GM21529 (cell line): ENCODE measurements around the gene TENM4.

Experiments used
- ATAC-seq: cut with Tn5 transposase; IDR thresholded peaks from one replicate; pipeline ENCODE4 v1.9.1; 2021; ENCODE audit not compliant: unreplicated experiment

Gene TENM4

GRCh38 chr11:79147731-79148130 is 293.1 kb downstream of the TENM4 start:
- no peak for ATAC-seq

DNA sequence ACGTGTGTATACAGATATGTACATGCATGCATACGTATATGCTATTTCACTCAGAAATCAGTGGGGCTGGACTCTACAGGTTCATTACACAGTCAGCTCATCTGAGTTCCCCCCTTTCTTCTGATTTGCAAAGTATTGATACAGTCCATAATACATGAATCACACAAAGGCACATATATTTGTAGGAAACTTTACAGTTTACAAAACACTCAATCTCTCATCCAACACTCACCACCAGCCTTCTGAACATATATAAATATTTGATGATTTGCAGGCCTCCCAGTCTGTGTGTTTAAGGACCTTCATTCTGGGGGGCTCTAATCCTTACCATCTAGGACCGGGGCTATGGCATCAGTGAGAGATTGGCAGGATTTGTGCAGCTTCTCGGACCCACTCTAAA is 293.8 kb downstream of the TENM4 start:
- ATAC-seq: no peak

GRCh38 chr11:79139900-79140299 is 300.9 kb downstream of the TENM4 start:
- ATAC-seq: no peak

DNA sequence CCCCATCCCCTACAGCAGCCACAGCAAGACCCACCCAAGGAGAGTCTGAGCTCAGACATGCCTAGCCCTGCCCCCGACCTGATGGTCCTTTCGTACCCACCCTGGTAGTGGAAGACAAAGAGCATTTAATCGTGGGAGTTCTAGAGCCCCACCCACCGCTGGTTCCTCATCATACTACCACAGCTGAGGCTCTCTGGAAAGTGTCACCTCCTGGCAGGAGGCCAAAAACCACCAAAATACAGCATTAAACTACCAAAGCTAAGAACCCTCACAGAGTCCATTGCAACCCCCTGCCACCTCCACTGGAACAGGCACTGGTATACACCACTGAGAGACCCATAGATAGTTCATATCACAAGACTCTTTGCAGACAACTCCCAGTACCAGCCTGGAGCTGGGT is 311.1 kb downstream of the TENM4 start:
- ATAC-seq: no peak

DNA sequence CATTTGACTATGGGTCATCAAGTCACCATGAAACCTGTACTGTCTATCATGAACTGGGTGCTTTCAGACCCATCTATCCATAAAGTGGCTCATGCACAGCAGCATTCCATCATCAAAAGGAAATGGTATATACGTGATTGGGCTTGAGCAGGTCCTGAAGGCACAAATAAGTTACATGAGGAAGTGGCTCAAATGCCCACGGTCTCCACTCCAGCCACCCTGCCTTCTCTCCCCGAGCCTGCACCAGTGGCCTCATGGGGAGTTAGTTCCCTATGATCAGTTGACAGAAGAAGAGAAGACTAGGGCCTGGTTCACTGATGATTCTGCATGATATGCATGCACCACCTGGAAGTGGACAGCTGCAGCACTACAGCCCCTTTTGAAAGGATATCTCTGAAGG is 312.5 kb downstream of the TENM4 start:
- ATAC-seq: no peak

DNA sequence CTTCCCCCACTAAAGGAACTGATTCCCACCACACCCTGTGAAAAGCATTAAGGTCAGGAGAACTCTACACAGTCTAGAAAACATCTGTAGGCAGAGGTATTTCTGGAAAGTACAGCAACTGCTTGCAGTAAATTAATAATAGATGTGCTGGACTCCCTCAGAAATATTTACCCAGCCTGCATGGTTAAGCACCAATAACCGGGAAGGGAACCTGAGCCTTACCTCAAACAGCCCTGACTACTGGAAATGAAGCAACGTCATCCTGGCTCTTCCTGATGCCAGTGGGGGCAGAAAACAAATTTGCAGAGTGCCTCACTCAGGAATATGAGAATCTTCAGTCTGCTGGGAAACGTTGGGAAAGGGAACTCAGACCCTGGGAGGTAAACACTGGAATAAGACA is 318.1 kb downstream of the TENM4 start:
- no peak for ATAC-seq

DNA sequence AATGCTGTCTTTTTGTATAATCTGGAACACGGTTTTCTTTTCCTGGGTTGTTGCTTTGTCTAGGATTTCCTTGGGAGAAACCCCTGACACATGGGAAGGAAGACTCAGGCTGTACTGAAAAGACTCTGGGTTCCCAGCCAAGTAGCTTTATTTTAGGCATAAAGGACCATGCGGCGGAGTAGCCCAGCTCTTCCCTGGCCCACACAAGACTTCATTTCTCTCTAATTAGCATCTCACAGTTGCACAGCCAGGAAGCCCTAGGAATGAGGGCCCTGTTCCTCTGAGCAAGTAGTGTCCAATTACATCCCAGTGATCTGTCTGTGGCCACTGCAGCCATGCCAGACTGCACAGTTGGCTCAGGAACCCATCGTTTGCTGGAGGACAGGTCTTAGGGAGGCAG is 319.5 kb downstream of the TENM4 start:
- ATAC-seq: no peak

- ATAC-seq: no peak
Measured at GRCh38 chr11:79119491-79120284, 321.1 kb downstream of the TENM4 start.

GRCh38 chr11:79117488-79117887 is 323.3 kb downstream of the TENM4 start:
- no peak for ATAC-seq

DNA sequence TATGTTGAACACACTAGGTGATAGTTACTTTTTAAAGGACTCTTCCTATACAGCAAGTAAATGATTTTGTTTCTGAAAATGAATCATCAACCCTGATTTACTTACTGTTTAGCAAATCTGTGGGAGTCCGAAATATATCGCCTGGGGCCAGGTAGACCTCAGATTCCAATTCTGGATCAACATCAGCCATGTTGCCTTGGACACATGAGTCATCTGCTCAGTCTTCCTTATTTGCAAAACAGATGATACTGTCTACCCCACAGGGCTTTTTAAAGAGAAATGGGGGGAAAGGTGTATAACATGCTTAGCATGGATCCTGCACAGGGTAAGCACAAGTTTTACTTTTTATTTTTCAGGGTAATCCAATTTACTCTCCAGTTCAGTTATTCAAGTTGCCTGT is 324.2 kb downstream of the TENM4 start:
- no peak for ATAC-seq

- ATAC-seq: no peak
Measured at GRCh38 chr11:79113054-79113690, 327.7 kb downstream of the TENM4 start.

DNA sequence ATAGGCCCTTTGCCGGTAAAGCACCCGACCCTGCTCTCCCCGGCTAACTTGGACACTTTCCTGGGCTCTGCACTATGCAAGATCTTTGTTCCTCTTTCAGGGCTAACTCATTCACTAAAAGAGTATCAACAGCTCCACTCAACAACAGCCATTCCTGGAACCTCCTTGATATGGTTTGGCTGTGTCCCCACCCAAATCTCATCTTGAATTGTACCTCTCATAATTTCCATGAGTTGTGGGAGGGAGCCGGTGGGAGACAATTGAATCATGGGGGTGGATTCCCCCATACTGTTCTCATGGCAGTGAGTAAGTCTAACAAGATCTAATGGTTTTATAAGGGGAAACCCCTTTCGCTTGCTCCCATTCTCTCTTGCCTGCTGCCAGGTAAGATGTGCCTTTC is 330.0 kb downstream of the TENM4 start:
- no peak for ATAC-seq

DNA sequence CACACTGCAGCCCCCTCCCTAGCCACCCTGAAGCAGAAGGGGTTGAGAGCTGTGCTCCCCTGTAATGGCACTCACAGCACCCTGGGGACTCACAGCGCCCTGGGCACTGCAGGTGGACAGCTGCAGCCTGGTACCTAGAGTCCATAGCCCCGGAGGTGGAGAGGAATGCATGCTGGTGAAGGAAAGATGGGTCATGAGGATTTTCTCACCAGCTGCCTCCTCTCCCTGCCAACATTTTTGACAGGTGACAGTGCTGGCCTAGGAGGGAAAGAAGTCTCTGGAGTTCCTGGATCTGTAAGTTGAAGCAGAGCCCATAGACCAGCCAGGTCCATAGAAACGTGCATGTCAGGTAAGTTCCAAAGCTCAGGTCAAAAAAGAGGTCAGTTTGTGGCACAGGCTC is 330.5 kb downstream of the TENM4 start:
- no peak for ATAC-seq

GRCh38 chr11:79108851-79109250 is 332.0 kb downstream of the TENM4 start:
- no peak for ATAC-seq

DNA sequence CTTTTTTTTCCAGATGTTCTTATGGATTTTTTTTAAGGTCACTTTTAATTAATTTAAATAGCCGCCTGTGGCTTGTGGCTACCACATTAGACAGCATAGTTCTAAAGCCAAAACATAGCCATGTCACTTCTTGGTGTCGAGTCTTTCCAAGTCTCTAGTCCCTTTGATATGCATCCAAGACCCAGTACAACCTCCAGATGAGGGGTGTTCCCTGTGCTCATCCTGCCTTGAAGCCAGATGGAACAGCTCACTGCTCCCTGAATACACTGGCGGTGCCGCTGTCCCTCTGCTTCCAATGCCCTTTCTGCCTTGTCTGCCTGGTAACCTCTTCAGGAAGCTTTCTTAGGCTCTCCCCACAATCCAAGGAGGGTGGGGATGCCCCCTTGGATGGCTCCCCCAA is 338.0 kb downstream of the TENM4 start:
- no peak for ATAC-seq

DNA sequence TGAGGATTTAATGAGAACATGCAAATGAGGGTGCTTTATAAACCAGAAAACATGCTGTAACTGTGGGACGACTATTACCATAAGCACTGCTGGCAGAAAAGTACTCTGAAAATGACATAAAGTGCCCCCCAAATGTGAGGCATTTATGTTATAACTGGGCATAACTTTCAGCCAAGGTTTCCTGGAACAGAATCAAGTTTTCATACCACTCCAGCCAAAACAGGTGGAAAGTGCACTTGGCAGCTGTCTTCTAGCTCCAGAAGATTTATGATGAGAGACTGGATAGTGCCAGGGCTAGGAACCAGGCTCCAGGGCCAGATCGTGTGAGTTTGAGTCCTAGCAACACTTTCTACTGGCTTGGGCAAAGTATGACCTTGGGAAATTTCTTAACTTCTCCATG is 339.2 kb downstream of the TENM4 start:
- ATAC-seq: no peak

- peak; percentile 83 for ATAC-seq
Measured at GRCh38 chr11:79100093-79100910, 340.5 kb downstream of the TENM4 start.

GRCh38 chr11:79098146-79098545 is 342.7 kb downstream of the TENM4 start:
- no peak for ATAC-seq

GRCh38 chr11:79097246-79097875 is 343.5 kb downstream of the TENM4 start:
- ATAC-seq: no peak

- ATAC-seq: no peak
Measured at GRCh38 chr11:79095424-79095823, 345.4 kb downstream of the TENM4 start.

DNA sequence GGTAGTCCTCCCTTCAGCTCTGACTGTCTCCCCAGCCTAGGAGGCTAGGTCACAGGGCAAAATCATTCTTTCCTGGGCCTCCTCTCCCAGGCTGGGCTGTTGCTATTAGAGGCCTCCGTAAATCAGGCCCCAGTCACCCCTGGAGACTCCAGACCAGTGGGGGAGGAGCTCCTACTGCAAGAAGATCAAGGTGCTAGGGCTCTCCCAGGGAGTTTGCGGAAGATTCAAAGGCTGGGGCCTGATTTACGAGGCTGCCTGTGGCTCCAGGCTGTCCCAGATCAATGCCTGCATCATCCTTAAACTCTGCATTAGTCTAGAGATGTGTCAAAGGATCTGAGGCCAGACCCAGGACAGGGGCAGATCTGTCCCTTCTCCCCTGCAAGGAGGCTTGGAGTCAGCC is 346.2 kb downstream of the TENM4 start:
- no peak for ATAC-seq
